ENCODE results near the gene ADORA2B.
"Not testable (repeated sequence)": the region's sequence is repeated elsewhere in the genome, so short reads cannot be mapped to it uniquely, and the experiment has no call there.

Gene ADORA2B

DNA sequence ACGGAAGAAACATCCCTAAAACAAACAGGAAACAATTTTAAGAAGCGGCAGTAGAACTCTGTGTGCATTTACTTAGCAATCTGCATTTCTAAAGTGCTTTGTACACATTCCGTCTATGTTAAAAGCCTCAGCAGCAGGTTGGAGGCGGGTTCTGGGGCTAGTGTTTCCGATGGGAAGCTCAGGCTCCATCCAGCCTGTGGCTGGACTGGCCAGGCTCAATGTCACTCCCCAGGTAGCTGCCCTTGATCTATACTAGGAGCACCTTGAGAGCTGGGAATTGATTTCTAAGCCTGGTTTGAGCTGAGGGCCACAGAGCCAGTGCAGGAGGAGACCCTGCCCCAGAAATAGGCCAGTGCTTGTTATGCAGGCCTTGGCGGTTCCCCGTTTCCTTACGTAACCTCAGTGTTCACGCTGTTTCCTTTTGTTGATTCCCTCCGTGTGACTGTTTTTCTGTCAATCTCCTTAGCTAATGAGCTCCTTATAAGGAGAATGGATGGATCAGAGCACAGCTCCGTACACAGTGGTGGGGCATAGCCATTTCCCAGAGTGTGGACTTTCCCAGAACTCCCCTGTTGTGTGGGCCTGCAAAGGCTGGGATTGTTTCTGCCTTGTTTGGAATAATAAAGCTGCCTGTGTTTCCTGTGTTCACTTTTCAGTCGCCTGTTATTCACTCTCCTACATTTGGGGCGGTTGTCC is 21.4 kb downstream of the ADORA2B start:
- H3K36me3 Mint-ChIP-seq (ENCODE audit: insufficient read depth): no peaks in the 10 kb centered on the region
- ATAC-seq (replicated peaks; ENCODE audit: extremely low read depth, poor library complexity, severe bottlenecking) (no peak), DNase-seq (ENCODE audit: low spot score in 2 of 2) (no peak)
- H3K4me1 Mint-ChIP-seq: no peaks in the 10 kb centered on the region
- no peak overlapping the region for H3K4me3 Mint-ChIP-seq
- H3K27me3 Mint-ChIP-seq: peaks cover 32% of the 10 kb centered on the region
- no peak overlapping the region for H3K27ac Mint-ChIP-seq (ENCODE audit: low read depth)
- no peaks in the 10 kb centered on the region for H3K9me3 Mint-ChIP-seq

DNA sequence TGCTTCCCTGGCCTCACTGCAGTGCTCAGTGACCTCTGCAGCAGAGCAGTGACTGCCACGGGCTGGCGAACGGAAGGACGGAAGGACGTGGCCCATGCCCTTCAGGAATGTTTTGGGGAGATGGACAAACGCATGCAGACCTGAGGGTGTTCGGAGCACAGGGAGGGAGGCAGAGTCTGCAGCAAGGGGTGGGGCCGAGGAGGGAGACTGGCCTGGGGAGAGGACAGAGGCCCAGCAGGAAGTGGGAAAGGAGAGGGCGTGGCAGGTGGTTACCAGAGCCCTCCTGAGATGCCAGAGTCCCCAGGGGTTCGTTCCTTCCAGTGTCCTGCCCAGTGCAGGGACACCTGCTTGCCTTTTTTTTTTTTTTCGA is 21.9 kb downstream of the ADORA2B start:
- Mint-ChIP-seq H3K9me3 (no peaks in the 10 kb centered on the region), H3K27me3 (peaks cover 32% of the 10 kb centered on the region), H3K4me1 (no peaks in the 10 kb centered on the region), H3K27ac (ENCODE audit: low read depth) (no peak overlapping the region), H3K36me3 (ENCODE audit: insufficient read depth) (no peaks in the 10 kb centered on the region), H3K4me3 (no peak overlapping the region)
- ATAC-seq (replicated peaks; ENCODE audit: extremely low read depth, poor library complexity, severe bottlenecking) (no peak), DNase-seq (ENCODE audit: low spot score in 2 of 2) (no peak)

DNA sequence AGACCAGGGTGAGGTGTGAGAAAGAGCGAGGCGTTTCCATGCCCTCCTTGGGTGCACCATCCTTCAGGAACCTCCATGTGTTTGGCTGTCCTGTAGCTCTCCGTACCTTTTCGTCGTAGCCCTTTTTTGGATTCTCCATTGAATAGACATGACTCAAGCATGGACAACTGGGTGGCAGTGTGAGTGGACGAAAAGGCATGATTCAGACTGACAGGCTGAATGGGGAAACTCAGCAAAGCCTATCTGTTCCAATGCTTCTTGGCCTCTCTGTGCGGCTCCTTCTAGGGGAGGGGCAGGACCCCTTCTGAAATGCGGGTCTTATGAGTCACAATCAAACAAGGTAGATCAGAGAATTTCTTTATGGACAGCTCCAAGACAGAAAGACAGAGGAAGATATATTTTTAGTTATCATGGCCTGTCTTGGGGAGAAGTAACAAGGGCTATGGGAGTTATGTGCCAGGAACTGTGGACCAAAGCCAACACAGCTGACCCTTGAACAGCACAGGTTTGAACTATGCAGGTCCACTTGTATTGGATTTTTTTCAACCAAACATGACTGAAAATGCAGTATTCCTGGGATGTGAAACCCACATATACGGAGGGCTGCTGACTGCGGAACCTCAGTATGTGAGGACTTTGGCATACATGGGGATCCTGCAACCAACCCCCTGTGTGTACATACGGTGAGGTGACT is 22.9 kb downstream of the ADORA2B start:
- DNase-seq (ENCODE audit: low spot score in 2 of 2) (no peak), ATAC-seq (replicated peaks; ENCODE audit: extremely low read depth, poor library complexity, severe bottlenecking) (no peak)
- Mint-ChIP-seq H3K36me3 (ENCODE audit: insufficient read depth) (no peaks in the 10 kb centered on the region), H3K4me1 (no peaks in the 10 kb centered on the region), H3K27ac (ENCODE audit: low read depth) (no peak overlapping the region), H3K27me3 (peaks cover 32% of the 10 kb centered on the region), H3K4me3 (no peak overlapping the region), H3K9me3 (no peaks in the 10 kb centered on the region)

DNA sequence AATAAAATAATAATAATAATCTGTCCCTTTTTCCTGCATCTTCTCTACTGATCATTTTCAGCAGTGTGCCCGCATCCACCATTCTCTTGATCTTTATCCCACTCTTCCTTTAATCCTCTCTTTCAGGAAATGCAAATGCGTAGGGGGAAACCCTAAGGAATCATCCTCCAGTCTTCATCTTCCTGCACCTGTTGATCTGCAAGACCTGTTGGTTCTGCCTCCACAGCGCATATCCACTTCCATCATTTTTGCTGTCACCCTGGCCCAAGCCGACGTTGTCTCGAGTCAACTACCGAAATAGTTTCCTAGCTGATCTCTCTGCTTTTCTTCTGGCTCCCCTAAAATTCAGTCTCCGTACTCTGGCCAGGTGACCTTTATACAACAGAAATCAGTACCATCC is 24.5 kb downstream of the ADORA2B start:
- no peaks in the 10 kb centered on the region for H3K9me3 Mint-ChIP-seq
- no peaks in the 10 kb centered on the region for H3K4me1 Mint-ChIP-seq
- peaks cover 1% of the 10 kb centered on the region for H3K36me3 Mint-ChIP-seq (ENCODE audit: insufficient read depth)
- no peak overlapping the region for H3K27ac Mint-ChIP-seq (ENCODE audit: low read depth)
- no peak for DNase-seq (ENCODE audit: low spot score in 2 of 2)
- H3K4me3 Mint-ChIP-seq: no peak overlapping the region
- peaks cover 32% of the 10 kb centered on the region for H3K27me3 Mint-ChIP-seq
- no peak for ATAC-seq (replicated peaks; ENCODE audit: extremely low read depth, poor library complexity, severe bottlenecking)

DNA sequence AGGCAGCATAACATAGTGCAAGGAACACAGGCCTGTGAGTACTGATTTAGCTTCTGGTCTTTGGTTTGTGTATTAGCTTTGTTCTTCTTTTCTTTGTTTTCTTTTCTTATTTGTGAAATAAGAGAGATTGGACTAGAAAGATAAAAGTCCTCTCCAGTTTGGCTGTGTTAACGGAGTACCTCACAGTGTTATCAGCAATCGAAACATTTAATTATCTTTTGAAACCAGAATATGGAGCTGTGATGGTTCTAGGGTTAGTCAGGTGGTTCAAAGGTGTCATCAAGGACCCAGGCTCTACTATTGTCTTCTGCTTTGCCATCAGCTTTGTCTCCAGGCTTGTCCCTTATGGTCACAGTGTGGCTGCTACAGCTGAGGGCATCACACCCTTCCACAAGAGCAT is 25.6 kb downstream of the ADORA2B start:
- no peak overlapping the region for H3K4me3 Mint-ChIP-seq
- no peak overlapping the region for H3K27ac Mint-ChIP-seq (ENCODE audit: low read depth)
- no peaks in the 10 kb centered on the region for H3K4me1 Mint-ChIP-seq
- DNase-seq (ENCODE audit: low spot score in 2 of 2): no peak
- no peaks in the 10 kb centered on the region for H3K9me3 Mint-ChIP-seq
- peaks cover 1% of the 10 kb centered on the region for H3K36me3 Mint-ChIP-seq (ENCODE audit: insufficient read depth)
- no peak for ATAC-seq (replicated peaks; ENCODE audit: extremely low read depth, poor library complexity, severe bottlenecking)
- peaks cover 26% of the 10 kb centered on the region for H3K27me3 Mint-ChIP-seq

DNA sequence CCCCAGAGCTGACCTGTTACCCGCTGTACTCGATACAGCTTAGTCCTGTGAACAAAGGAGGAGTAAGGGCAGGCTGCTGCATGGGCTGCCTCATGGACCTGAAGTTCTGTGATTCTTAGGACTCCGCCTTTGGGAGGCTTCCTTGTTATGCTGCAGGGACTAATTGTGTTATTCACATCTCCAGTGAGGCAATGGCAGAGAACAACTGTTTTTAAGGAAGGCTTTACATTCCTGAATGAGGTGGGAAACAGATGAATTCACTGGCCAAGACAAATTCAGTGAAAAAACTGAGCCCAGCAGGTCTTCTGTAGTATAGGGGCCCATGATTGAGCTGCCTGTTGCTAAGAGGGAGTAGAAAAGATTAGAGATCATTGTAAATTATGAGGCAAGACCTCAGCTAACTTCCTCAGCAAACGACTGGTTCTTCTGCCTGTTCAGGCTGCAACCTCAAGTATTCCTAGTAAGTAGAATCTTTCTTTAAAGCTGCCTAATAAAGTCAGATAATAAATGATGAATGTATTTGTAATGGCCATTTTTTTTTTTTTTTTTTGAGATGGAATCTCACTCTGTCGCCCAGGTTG is 26.3 kb downstream of the ADORA2B start:
- H3K4me1 Mint-ChIP-seq: no peaks in the 10 kb centered on the region
- H3K27ac Mint-ChIP-seq (ENCODE audit: low read depth): no peak overlapping the region
- H3K4me3 Mint-ChIP-seq: no peak overlapping the region
- ATAC-seq (replicated peaks; ENCODE audit: extremely low read depth, poor library complexity, severe bottlenecking) (no peak), DNase-seq (ENCODE audit: low spot score in 2 of 2) (no peak)
- no peaks in the 10 kb centered on the region for H3K9me3 Mint-ChIP-seq
- H3K36me3 Mint-ChIP-seq (ENCODE audit: insufficient read depth): peaks cover 1% of the 10 kb centered on the region
- peaks cover 20% of the 10 kb centered on the region for H3K27me3 Mint-ChIP-seq

DNA sequence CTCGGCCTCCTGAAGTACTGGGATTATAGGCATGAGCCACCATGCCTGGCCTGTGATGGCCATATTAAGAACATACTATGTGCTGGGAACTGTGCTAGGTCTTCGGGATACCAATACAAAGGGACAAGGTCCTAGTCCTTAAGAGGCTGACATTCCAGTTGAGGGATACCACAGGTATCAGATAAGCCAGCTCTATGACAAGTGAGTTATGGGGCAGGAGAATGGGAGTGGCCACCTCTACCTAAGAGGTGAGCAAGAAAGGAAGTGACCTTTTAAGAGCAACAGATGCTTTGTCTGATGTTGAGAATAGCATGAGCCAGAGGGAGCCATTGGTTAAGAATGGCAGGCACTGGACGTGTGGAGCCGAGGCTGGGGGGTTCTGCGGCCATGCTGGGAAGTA is 27.0 kb downstream of the ADORA2B start:
- ATAC-seq (replicated peaks; ENCODE audit: extremely low read depth, poor library complexity, severe bottlenecking): no peak
- DNase-seq (ENCODE audit: low spot score in 2 of 2): no peak
- Mint-ChIP-seq H3K27ac (ENCODE audit: low read depth) (no peak overlapping the region), H3K4me3 (no peak overlapping the region), H3K9me3 (no peaks in the 10 kb centered on the region), H3K4me1 (no peaks in the 10 kb centered on the region), H3K36me3 (ENCODE audit: insufficient read depth) (peaks cover 3% of the 10 kb centered on the region), H3K27me3 (peaks cover 13% of the 10 kb centered on the region)

DNA sequence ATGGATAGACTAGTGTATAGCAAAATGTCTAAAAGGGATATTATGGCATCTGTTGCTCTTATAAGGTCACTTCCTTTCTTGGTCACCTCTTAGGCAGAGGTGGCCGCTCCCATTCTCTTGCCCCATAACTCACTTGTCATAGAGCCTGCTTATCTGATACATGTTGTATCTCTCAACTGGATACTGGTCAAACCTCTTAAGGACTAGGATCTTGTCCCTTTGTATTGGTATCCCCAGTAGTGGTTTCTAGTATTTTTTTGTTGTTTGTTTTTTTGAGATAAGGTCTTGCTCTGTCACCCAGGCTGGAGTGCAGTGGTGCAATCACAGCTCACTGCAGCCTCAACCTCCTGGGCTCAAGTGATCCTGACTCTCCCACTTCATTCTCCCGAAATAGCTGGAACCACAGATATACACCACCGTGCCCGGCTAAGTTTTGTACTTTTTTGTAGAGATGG is 27.6 kb downstream of the ADORA2B start:
- Mint-ChIP-seq H3K4me3 (no peak overlapping the region), H3K27me3 (peaks cover 9% of the 10 kb centered on the region), H3K4me1 (no peaks in the 10 kb centered on the region), H3K36me3 (ENCODE audit: insufficient read depth) (peaks cover 7% of the 10 kb centered on the region), H3K9me3 (no peaks in the 10 kb centered on the region), H3K27ac (ENCODE audit: low read depth) (no peak overlapping the region)
- ATAC-seq (replicated peaks; ENCODE audit: extremely low read depth, poor library complexity, severe bottlenecking): no peak
- no peak for DNase-seq (ENCODE audit: low spot score in 2 of 2)

DNA sequence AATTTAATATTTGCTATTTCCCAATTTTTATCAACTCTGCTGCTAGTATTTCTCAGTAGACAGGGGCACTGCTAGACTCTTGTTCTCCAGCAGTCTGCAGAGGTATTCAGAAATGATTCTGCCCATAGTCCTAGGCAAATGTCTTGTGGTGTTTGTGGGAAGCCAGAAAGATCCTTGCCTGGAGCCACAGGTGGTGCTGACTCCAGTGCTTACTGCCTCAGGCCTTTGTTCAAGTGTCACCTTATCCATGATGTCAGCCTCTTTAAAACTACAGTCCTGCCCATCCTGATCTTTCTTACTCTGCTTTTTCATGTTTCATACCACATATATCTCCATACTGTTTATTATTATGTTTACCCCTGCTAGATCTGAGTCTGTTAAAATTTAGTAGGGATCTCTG is 28.1 kb downstream of the ADORA2B start:
- DNase-seq (ENCODE audit: low spot score in 2 of 2) (no peak), ATAC-seq (replicated peaks; ENCODE audit: extremely low read depth, poor library complexity, severe bottlenecking) (no peak)
- no peaks in the 10 kb centered on the region for H3K9me3 Mint-ChIP-seq
- no peak overlapping the region for H3K27ac Mint-ChIP-seq (ENCODE audit: low read depth)
- peaks cover 4% of the 10 kb centered on the region for H3K27me3 Mint-ChIP-seq
- no peak overlapping the region for H3K4me3 Mint-ChIP-seq
- H3K36me3 Mint-ChIP-seq (ENCODE audit: insufficient read depth): peaks cover 11% of the 10 kb centered on the region
- no peaks in the 10 kb centered on the region for H3K4me1 Mint-ChIP-seq

DNA sequence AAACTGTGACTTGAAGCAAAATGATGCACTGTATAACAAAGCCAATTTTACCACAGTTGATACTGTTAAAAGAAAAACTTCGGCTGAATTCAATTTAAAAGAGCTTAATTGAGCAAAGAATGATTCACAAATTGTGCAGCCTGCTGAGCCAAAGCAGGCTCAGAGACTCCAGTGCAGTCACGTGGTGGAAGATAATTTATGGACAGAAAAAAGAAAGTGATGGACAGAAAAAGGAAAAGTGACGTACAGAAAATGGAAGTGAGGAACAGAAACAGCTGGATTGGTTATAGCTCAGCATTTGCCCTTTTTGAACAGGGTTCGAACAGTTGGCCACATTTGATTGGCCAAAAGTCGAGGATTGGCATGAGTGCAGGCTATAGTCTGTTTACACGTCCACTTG is 28.9 kb downstream of the ADORA2B start:
- peaks cover 14% of the 10 kb centered on the region for H3K36me3 Mint-ChIP-seq (ENCODE audit: insufficient read depth)
- H3K4me1 Mint-ChIP-seq: no peaks in the 10 kb centered on the region
- H3K4me3 Mint-ChIP-seq: no peak overlapping the region
- no peak overlapping the region for H3K27ac Mint-ChIP-seq (ENCODE audit: low read depth)
- no peak for ATAC-seq (replicated peaks; ENCODE audit: extremely low read depth, poor library complexity, severe bottlenecking)
- DNase-seq (ENCODE audit: low spot score in 2 of 2): no peak
- no peaks in the 10 kb centered on the region for H3K9me3 Mint-ChIP-seq
- no peaks in the 10 kb centered on the region for H3K27me3 Mint-ChIP-seq

DNA sequence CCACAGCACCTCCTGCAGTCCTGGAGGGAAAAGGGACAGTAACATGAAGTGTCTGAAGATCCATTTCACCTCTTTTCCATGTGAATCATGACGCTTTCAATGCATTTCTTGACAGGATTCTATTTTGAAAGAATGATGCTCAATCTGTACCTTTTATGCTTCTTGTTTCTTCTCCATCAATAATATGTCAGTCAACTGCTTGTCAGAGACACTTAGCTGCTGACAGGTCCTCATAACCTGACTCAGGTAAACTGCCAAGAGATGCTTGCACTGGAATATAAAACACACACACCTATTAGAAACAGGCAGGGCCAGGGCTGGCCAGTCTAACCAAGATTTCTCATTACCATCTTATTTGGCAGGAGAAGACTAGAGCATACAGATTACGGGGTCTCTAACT is 33.0 kb downstream of the ADORA2B start:
- Mint-ChIP-seq H3K27me3 (no peaks in the 10 kb centered on the region), H3K36me3 (ENCODE audit: insufficient read depth) (peaks cover 18% of the 10 kb centered on the region), H3K4me1 (peaks cover 5% of the 10 kb centered on the region), H3K9me3 (no peaks in the 10 kb centered on the region), H3K4me3 (no peak overlapping the region), H3K27ac (ENCODE audit: low read depth) (no peak overlapping the region)
- ATAC-seq (replicated peaks; ENCODE audit: extremely low read depth, poor library complexity, severe bottlenecking) (no peak), DNase-seq (ENCODE audit: low spot score in 2 of 2) (no peak)

DNA sequence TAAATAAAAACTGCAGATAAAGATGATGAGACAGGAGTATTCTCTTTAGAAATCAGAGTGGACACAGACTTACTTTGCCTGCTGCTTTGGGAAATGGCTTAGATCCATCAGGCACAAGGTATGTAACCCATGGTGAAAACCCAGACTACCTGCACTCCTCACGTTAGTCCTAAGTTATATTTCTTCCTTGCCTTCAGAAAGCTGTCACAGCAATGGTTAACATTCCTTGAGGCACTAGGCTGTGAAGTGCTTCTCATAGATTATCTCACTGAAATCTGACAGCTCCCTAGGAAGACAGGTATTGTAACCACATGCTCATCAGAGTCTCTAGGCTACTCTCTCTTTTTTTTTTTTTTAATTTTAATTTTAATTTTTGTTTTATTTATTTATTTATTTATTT is 33.7 kb downstream of the ADORA2B start:
- ATAC-seq (replicated peaks; ENCODE audit: extremely low read depth, poor library complexity, severe bottlenecking) (no peak), DNase-seq (ENCODE audit: low spot score in 2 of 2) (no peak)
- Mint-ChIP-seq H3K27ac (ENCODE audit: low read depth) (no peak overlapping the region), H3K4me1 (peaks cover 5% of the 10 kb centered on the region), H3K9me3 (no peaks in the 10 kb centered on the region), H3K4me3 (no peak overlapping the region), H3K27me3 (no peaks in the 10 kb centered on the region), H3K36me3 (ENCODE audit: insufficient read depth) (peaks cover 19% of the 10 kb centered on the region)

DNA sequence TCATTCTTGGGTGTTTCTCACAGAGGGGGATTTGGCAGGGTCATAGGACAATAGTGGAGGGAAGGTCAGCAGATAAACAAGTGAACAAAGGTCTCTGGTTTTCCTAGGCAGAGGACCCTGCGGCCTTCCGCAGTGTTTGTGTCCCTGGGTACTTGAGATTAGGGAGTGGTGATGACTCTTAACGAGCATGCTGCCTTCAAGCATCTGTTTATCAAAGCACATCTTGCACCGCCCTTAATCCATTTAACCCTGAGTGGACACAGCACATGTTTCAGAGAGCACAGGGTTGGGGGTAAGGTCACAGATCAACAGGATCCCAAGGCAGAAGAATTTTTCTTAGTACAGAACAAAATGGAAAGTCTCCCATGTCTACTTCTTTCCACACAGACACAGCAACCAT is 34.1 kb downstream of the ADORA2B start:
- H3K36me3 Mint-ChIP-seq (ENCODE audit: insufficient read depth): peaks cover 22% of the 10 kb centered on the region
- H3K4me1 Mint-ChIP-seq; H3K27ac Mint-ChIP-seq (ENCODE audit: low read depth); DNase-seq (ENCODE audit: low spot score in 2 of 2); ATAC-seq (replicated peaks; ENCODE audit: extremely low read depth, poor library complexity, severe bottlenecking); H3K27me3 Mint-ChIP-seq; H3K4me3 Mint-ChIP-seq; H3K9me3 Mint-ChIP-seq: not testable (repeated sequence)

Data from central memory CD8-positive, alpha-beta T cell (primary cell).